ENCODE data around the gene YY1.
A peak's percentile ranks its signal among the peaks of the same experiment; 100 is the strongest.

Gene YY1

DNA sequence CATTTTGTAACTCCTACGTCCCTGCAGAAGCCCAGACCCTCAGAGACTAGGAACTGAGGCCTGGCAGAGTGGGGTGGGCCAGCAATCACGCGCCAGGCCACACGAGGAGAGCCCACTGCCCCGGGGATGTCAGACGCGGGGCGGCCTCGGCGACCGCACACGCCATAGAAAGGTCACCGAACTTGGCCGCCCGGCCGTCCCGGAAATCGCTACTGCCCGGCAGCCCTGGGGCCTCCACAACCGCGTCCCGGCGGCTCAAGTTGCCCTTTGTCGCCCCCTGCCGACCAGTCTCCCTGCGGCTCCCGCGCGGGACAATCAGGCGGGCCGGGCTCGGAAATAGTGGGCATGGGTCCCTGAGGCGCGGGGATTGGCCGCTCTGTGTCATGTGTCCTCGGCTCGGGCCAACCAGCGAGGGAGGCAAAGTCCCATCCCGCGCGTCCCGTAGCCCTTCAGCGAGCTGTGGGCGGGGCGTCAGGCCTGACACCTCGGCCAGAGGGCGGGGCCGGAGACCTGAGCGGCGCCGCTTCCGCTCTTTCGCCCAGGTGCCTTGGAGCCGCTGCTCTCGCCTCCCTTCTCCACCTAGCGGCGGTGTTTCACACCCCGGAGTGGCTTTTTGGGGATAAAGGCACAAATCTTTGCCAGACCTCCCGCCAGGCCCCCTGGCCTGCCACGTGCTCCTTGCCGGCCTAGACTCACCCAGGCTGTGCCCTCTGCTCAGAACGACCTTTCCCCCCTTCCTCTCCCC is 46.1 kb upstream of the YY1 start (continued):
- TF ChIP-seq, protein P1, sequence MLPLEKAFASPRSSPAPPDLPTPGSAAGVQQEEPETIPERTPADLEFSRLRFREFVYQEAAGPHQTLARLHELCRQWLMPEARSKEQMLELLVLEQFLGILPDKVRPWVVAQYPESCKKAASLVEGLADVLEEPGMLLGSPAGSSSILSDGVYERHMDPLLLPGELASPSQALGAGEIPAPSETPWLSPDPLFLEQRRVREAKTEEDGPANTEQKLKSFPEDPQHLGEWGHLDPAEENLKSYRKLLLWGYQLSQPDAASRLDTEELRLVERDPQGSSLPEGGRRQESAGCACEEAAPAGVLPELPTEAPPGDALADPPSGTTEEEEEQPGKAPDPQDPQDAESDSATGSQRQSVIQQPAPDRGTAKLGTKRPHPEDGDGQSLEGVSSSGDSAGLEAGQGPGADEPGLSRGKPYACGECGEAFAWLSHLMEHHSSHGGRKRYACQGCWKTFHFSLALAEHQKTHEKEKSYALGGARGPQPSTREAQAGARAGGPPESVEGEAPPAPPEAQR (tag by site-specific recombination; IDR thresholded peaks at IDR 0.05): no peak
- TF ChIP-seq, protein P2, sequence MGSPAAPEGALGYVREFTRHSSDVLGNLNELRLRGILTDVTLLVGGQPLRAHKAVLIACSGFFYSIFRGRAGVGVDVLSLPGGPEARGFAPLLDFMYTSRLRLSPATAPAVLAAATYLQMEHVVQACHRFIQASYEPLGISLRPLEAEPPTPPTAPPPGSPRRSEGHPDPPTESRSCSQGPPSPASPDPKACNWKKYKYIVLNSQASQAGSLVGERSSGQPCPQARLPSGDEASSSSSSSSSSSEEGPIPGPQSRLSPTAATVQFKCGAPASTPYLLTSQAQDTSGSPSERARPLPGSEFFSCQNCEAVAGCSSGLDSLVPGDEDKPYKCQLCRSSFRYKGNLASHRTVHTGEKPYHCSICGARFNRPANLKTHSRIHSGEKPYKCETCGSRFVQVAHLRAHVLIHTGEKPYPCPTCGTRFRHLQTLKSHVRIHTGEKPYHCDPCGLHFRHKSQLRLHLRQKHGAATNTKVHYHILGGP (tag by site-specific recombination; IDR thresholded peaks at IDR 0.05): no peak
- TF ChIP-seq ZNF654 (tag by site-specific recombination; IDR thresholded peaks at IDR 0.05; ENCODE audit: low read depth) (peak; percentile 71), ZNF211 (tag by site-specific recombination; IDR thresholded peaks at IDR 0.05; ENCODE audit: low read depth) (no peak), ZNF664 (tag by site-specific recombination; IDR thresholded peaks at IDR 0.05) (no peak), KLF8 (tag by site-specific recombination; IDR thresholded peaks at IDR 0.05) (peak; percentile 76; the same call in 1 of the 2 replicates), ZNF658 (tag by site-specific recombination; IDR thresholded peaks at IDR 0.05) (no peak), ZNF132 (tag by site-specific recombination; IDR thresholded peaks at IDR 0.05; ENCODE audit: borderline replicate concordance) (no peak), ZNF776 (tag by site-specific recombination; IDR thresholded peaks at IDR 0.05; ENCODE audit: borderline replicate concordance) (no peak), ZNF514 (tag by site-specific recombination; IDR thresholded peaks at IDR 0.05) (no peak), ZNF324 (tag by site-specific recombination; IDR thresholded peaks at IDR 0.05) (0 out of 2 replicates have a peak, but pooled peaks have one; percentile 44), GLI2 (tag by site-specific recombination; IDR thresholded peaks at IDR 0.05; ENCODE audit: borderline replicate concordance, low read depth) (no peak), ZNF423 (tag by site-specific recombination; IDR thresholded peaks at IDR 0.05) (peak; percentile 95), ZNF366 (tag by site-specific recombination; conservative IDR thresholded peaks at IDR 0.05) (no peak), SP2 (tag by site-specific recombination; IDR thresholded peaks at IDR 0.05) (peak; percentile 99), ZNF555 (tag by site-specific recombination; conservative IDR thresholded peaks at IDR 0.05) (no peak), ZNF623 (tag by site-specific recombination; IDR thresholded peaks at IDR 0.05) (0 out of 2 replicates have a peak, but pooled peaks have one; percentile 19), ZNF174 (tag by site-specific recombination; IDR thresholded peaks at IDR 0.05) (no peak), ZNF214 (tag by site-specific recombination; IDR thresholded peaks at IDR 0.05; ENCODE audit: borderline replicate concordance) (no peak), ZNF830 (tag by site-specific recombination; IDR thresholded peaks at IDR 0.05; ENCODE audit: low read depth) (no peak), ZNF16 (tag by site-specific recombination; IDR thresholded peaks at IDR 0.05; ENCODE audit: low read depth) (no peak), ZNF19 (tag by site-specific recombination; IDR thresholded peaks at IDR 0.05; ENCODE audit: low read depth) (no peak), ZNF585B (tag by site-specific recombination; IDR thresholded peaks at IDR 0.05) (no peak), ZSCAN16 (tag by site-specific recombination; IDR thresholded peaks at IDR 0.05) (no peak)
- TF ChIP-seq, protein P3, sequence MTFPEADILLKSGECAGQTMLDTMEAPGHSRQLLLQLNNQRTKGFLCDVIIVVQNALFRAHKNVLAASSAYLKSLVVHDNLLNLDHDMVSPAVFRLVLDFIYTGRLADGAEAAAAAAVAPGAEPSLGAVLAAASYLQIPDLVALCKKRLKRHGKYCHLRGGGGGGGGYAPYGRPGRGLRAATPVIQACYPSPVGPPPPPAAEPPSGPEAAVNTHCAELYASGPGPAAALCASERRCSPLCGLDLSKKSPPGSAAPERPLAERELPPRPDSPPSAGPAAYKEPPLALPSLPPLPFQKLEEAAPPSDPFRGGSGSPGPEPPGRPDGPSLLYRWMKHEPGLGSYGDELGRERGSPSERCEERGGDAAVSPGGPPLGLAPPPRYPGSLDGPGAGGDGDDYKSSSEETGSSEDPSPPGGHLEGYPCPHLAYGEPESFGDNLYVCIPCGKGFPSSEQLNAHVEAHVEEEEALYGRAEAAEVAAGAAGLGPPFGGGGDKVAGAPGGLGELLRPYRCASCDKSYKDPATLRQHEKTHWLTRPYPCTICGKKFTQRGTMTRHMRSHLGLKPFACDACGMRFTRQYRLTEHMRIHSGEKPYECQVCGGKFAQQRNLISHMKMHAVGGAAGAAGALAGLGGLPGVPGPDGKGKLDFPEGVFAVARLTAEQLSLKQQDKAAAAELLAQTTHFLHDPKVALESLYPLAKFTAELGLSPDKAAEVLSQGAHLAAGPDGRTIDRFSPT (tag by site-specific recombination; IDR thresholded peaks at IDR 0.05): peak; percentile 98
- TF ChIP-seq, protein P4, sequence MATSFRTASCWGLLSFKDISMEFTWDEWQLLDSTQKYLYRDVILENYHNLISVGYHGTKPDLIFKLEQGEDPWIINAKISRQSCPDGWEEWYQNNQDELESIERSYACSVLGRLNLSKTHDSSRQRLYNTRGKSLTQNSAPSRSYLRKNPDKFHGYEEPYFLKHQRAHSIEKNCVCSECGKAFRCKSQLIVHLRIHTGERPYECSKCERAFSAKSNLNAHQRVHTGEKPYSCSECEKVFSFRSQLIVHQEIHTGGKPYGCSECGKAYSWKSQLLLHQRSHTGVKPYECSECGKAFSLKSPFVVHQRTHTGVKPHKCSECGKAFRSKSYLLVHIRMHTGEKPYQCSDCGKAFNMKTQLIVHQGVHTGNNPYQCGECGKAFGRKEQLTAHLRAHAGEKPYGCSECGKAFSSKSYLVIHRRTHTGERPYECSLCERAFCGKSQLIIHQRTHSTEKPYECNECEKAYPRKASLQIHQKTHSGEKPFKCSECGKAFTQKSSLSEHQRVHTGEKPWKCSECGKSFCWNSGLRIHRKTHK (tag by site-specific recombination; IDR thresholded peaks at IDR 0.05): no peak
- TF ChIP-seq, protein P5, sequence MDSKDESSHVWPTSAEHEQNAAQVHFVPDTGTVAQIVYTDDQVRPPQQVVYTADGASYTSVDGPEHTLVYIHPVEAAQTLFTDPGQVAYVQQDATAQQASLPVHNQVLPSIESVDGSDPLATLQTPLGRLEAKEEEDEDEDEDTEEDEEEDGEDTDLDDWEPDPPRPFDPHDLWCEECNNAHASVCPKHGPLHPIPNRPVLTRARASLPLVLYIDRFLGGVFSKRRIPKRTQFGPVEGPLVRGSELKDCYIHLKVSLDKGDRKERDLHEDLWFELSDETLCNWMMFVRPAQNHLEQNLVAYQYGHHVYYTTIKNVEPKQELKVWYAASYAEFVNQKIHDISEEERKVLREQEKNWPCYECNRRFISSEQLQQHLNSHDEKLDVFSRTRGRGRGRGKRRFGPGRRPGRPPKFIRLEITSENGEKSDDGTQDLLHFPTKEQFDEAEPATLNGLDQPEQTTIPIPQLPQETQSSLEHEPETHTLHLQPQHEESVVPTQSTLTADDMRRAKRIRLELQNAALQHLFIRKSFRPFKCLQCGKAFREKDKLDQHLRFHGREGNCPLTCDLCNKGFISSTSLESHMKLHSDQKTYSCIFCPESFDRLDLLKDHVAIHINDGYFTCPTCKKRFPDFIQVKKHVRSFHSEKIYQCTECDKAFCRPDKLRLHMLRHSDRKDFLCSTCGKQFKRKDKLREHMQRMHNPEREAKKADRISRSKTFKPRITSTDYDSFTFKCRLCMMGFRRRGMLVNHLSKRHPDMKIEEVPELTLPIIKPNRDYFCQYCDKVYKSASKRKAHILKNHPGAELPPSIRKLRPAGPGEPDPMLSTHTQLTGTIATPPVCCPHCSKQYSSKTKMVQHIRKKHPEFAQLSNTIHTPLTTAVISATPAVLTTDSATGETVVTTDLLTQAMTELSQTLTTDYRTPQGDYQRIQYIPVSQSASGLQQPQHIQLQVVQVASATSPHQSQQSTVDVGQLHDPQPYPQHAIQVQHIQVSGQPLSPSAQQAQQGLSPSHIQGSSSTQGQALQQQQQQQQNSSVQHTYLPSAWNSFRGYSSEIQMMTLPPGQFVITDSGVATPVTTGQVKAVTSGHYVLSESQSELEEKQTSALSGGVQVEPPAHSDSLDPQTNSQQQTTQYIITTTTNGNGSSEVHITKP (tag by site-specific recombination; IDR thresholded peaks at IDR 0.05): peak; percentile 58; the same call in 1 of the 2 replicates
- TF ChIP-seq, protein P6, sequence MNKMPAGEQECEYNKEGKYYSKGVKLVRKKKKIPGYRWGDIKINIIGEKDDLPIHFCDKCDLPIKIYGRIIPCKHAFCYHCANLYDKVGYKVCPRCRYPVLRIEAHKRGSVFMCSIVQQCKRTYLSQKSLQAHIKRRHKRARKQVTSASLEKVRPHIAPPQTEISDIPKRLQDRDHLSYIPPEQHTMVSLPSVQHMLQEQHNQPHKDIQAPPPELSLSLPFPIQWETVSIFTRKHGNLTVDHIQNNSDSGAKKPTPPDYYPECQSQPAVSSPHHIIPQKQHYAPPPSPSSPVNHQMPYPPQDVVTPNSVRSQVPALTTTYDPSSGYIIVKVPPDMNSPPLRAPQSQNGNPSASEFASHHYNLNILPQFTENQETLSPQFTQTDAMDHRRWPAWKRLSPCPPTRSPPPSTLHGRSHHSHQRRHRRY (tag by site-specific recombination; IDR thresholded peaks at IDR 0.05): no peak

Data from HEK293 (cell line).